Measurements from ENCODE around the gene ACYP1.

The ACYP1 gene

GRCh38 chr14:75095690-75096089, 31.9 kb upstream of the ACYP1 start:
- no peak for DNase-seq (ENCODE audit: low read depth)
- no peak overlapping the region for H3K4me3 ChIP-seq (ENCODE audit: low read depth, low read length)
- TF ChIP-seq CTCF (IDR thresholded peaks at IDR 0.05; ENCODE audit: low read depth, low read length, missing control alignments) = no peak

- no peak for TF ChIP-seq CTCF (IDR thresholded peaks at IDR 0.05; ENCODE audit: low read depth, low read length, missing control alignments)
- DNase-seq (ENCODE audit: low read depth) = no peak
- H3K4me3 ChIP-seq (ENCODE audit: low read depth, low read length) = no peak overlapping the region
Observed at GRCh38 chr14:75094896-75095295, 31.1 kb upstream of the ACYP1 start.

- H3K4me3 ChIP-seq (ENCODE audit: low read depth, low read length) = no peak overlapping the region
- DNase-seq (ENCODE audit: low read depth) = no peak
- TF ChIP-seq CTCF (IDR thresholded peaks at IDR 0.05; ENCODE audit: low read depth, low read length, missing control alignments) = no peak
Observed at GRCh38 chr14:75092698-75093097, 28.9 kb upstream of the ACYP1 start.

GRCh38 chr14:75091251-75091650, 27.4 kb upstream of the ACYP1 start:
- TF ChIP-seq CTCF (IDR thresholded peaks at IDR 0.05; ENCODE audit: low read depth, low read length, missing control alignments) = no peak
- no peak overlapping the region for H3K4me3 ChIP-seq (ENCODE audit: low read depth, low read length)

GRCh38 chr14:75090353-75090752, 26.5 kb upstream of the ACYP1 start:
- H3K4me3 ChIP-seq (ENCODE audit: low read depth, low read length) = no peak overlapping the region
- no peak for DNase-seq (ENCODE audit: low read depth)
- no peak for TF ChIP-seq CTCF (IDR thresholded peaks at IDR 0.05; ENCODE audit: low read depth, low read length, missing control alignments)

More at GRCh38 chr14:75091251-75091650, 27.4 kb upstream of the ACYP1 start:
- DNase-seq (ENCODE audit: low read depth) = no peak

GRCh38 chr14:75088566-75089373, 24.9 kb upstream of the ACYP1 start:
- no peak overlapping the region for H3K4me3 ChIP-seq (ENCODE audit: low read depth, low read length)
- DNase-seq (ENCODE audit: low read depth) = no peak
- peak; percentile 68 for TF ChIP-seq CTCF (IDR thresholded peaks at IDR 0.05; ENCODE audit: low read depth, low read length, missing control alignments)

GRCh38 chr14:75088153-75088552, 24.3 kb upstream of the ACYP1 start:
- H3K4me3 ChIP-seq (ENCODE audit: low read depth, low read length) = no peak overlapping the region
- DNase-seq (ENCODE audit: low read depth) = no peak
- TF ChIP-seq CTCF (IDR thresholded peaks at IDR 0.05; ENCODE audit: low read depth, low read length, missing control alignments) = no peak

All from GM12864 (cell line).